HepG2 (cell line): ENCODE measurements around the gene KDM4B. TPM values are rescaled to one million over a fixed set of nuclear protein-coding genes. Genes with fewer than 3 reads are reported as not detected.

Experiments used
- ATAC-seq: fragments of 200-7000 bp; cut with Tn5 transposase; 3 replicates; pipeline ENCODE4 v1.9.1; 2020; ENCODE audit warnings: mild to moderate bottlenecking, moderate library complexity
- BruUV-seq: library from RNA; stranded (reverse); fragments of 400-500 nt; replicated peaks from 2 replicates; lab custom pipeline; 2021; lab: Mats Ljungman, UMichigan
- CTCF ChIA-PET: fragments of 300-600 bp; formaldehyde crosslinking; extraction: SDS; loops from one replicate; lab custom pipeline; 2021; ENCODE audit warnings: low total read pairs, inconsistent platforms, low intra/inter-chr PET ratio; lab: Yijun Ruan, JAX
- POLR2A ChIA-PET: fragments of 350-600 bp; sonication (Branson Sonifier 250); formaldehyde crosslinking; loops from one replicate; lab custom pipeline; 2020; ENCODE audit warnings: antibody characterized with exemption, inconsistent platforms; lab: Yijun Ruan, JAX
- DNase-seq: peaks from one replicate; pipeline ENCODE4 v3.0.0-alpha.2; 2015; ENCODE audit warnings: low spot score
- FAIRE-seq: peaks from 3 replicates; lab custom pipeline; 2011; peaks lifted over from hg19 to GRCh38; lab: Jason Lieb, UNC
- H2AFZ ChIP-seq: one replicate; pipeline ENCODE4 v1.6.1; 2011; ENCODE audit warnings: low read length, inconsistent platforms
- H3K27ac ChIP-seq: fragments of 300-600 bp; 3 replicates; pipeline ENCODE4 v1.8.0; 2011; ENCODE audit warnings: mixed run types, mild to moderate bottlenecking, mixed read lengths, low read length, inconsistent platforms; ENCODE audit not compliant: insufficient read depth; ENCODE audit errors: extremely low read length
- H3K27me3 ChIP-seq, 2 experiments: fragments of 200-600 bp in 1 of 2; 2 replicates in 1 of 2; 3 replicates in 1 of 2; pipeline versions ENCODE4 v1.6.0 to v1.8.0; 2011; ENCODE audit warnings: low read length in 2 of 2, mild to moderate bottlenecking in 2 of 2, moderate library complexity in 2 of 2, inconsistent platforms in 1 of 2; ENCODE audit not compliant: insufficient read depth in 2 of 2, control insufficient read depth in 1 of 2
- H3K36me3 ChIP-seq, 2 experiments: fragments of 200-600 bp in 1 of 2; replicated peaks in 1 of 2; 2 replicates in 1 of 2; 3 replicates in 1 of 2; pipeline versions ENCODE4 v1.5.1 to v1.8.0; 2011; ENCODE audit warnings: low read length in 2 of 2, inconsistent platforms in 1 of 2; ENCODE audit not compliant: insufficient read depth in 2 of 2, control insufficient read depth in 1 of 2
- H3K4me1 ChIP-seq: 2 replicates; pipeline ENCODE4 v1.5.1; 2012; ENCODE audit warnings: low read length, inconsistent platforms; ENCODE audit not compliant: insufficient read depth
- H3K4me2 ChIP-seq: 2 replicates; pipeline ENCODE4 v1.6.0; 2011; ENCODE audit warnings: low read depth, low read length, inconsistent platforms
- H3K4me3 ChIP-seq, 3 experiments: fragments of 200-600 bp in 1 of 3; sonication (generic), shearing (Covaris generic) in 1 of 3; replicated peaks in 1 of 3; 2 replicates each; pipeline ENCODE4 v1.5.1; 2011 to 2016; ENCODE audit warnings: low read length in 3 of 3, inconsistent platforms in 2 of 3, low read depth in 2 of 3, mild to moderate bottlenecking in 2 of 3, control low read depth in 1 of 3, mixed read lengths in 1 of 3; ENCODE audit not compliant: insufficient read depth in 1 of 3
- H3K79me2 ChIP-seq: one replicate; pipeline ENCODE4 v1.6.1; 2011; ENCODE audit warnings: low read length, inconsistent platforms; ENCODE audit not compliant: insufficient read depth
- H3K9ac ChIP-seq: 2 replicates; pipeline ENCODE4 v1.6.0; 2011; ENCODE audit warnings: mild to moderate bottlenecking, low read depth, low read length, inconsistent platforms; ENCODE audit not compliant: insufficient read depth
- H3K9me3 ChIP-seq: 2 replicates; pipeline ENCODE4 v1.5.1; 2012; ENCODE audit warnings: mild to moderate bottlenecking, low read length
- H4K20me1 ChIP-seq: 2 replicates; pipeline ENCODE4 v1.6.0; 2011; ENCODE audit warnings: inconsistent platforms, mild to moderate bottlenecking, low read length, moderate library complexity; ENCODE audit not compliant: insufficient read depth
- PITX1 ChIP-seq: sonication (generic); formaldehyde crosslinking; IDR thresholded peaks from 2 replicates; pipeline ENCODE4 v1.5.1; 2020; ENCODE audit warnings: mild to moderate bottlenecking, missing genetic modification reagents
- ZBTB37 ChIP-seq: sonication (generic); formaldehyde crosslinking; IDR thresholded peaks from 2 replicates; pipeline ENCODE4 v1.4.0; 2020; ENCODE audit warnings: mild to moderate bottlenecking, missing genetic modification reagents
- ZNF225 ChIP-seq: sonication (generic); formaldehyde crosslinking; IDR thresholded peaks from 2 replicates; pipeline ENCODE4 v1.4.0; 2020; ENCODE audit warnings: mild to moderate bottlenecking, missing genetic modification reagents
- ZNF879 ChIP-seq: sonication (generic); formaldehyde crosslinking; IDR thresholded peaks from 2 replicates; pipeline ENCODE4 v1.8.1; 2023; ENCODE audit warnings: missing genetic modification reagents
- WGBS: methylation state at CpG from one replicate; pipeline ENCODE4 v1.1.6; 2017; ENCODE audit warnings: low lambda C conversion rate; 5-methylcytosine and 5-hydroxymethylcytosine counted together
- in situ Hi-C: cut with HindIII; loops from 2 replicates; pipeline ENCODE4 v1.10.0; 2017; ENCODE audit warnings: low pct_unique_long_range_greater_than_20kb; ENCODE audit not compliant: extremely low pct_ligation_motif_present
- intact Hi-C: fragments of 100-400 bp; cut with micrococcal nuclease; formaldehyde crosslinking; loops from one replicate; pipeline ENCODE4 v1.10.0; 2022; ENCODE audit not compliant: unreplicated experiment
- polyA plus RNA-seq, 8 experiments: library from polyadenylated mRNA; depleted of rRNA in 3 of 8; stranded (reverse) in 7 of 8; unstranded in 1 of 8; fragments of >200 nt; fragmentation: Illumina TruSeq in 4 of 8; extraction: Trizol in 4 of 8; gene quantifications; 2 replicates each; pipeline versions ENCODE4 v1.2.1 to v1.2.3, GENCODE V29; 2011 to 2016; ENCODE audit warnings: low read depth in 4 of 8, missing spikeins in 1 of 8, mixed read lengths in 1 of 8; ENCODE audit not compliant: insufficient read depth in 1 of 8
- total RNA-seq, 5 experiments: library from RNA; depleted of rRNA; stranded (reverse); fragments of >200 nt; fragmentation: Illumina TruSeq; extraction: Trizol; gene quantifications; 2 replicates each; pipeline ENCODE4 v1.2.3, GENCODE V29; 2016; ENCODE audit warnings: low read depth in 1 of 5

Gene KDM4B
- total and polyA plus RNA-seq, 2 of the 13 experiments (the other 11 are each of a cell fraction or from before 2014, with no cell fraction given): 4.9 to 14.6 TPM

- TF ChIP-seq ZNF225: no peak
Observed at GRCh38 chr19:5142725-5143097, 173.8 kb downstream of the KDM4B start (continued).

- no peak overlapping the region for H3K4me3 ChIP-seq
- no TSS peak for BruUV-seq
- in situ Hi-C loops: no loop called here
- no peak overlapping the region for H3K4me2 ChIP-seq
- FAIRE-seq (no peak), DNase-seq (no peak), ATAC-seq (no peak)
- 95% methylated on average over 39 of the region's 51 CpGs for WGBS
- no peaks in the 10 kb centered on the region for H3K9me3 ChIP-seq
- ChIA-PET POLR2A (no interaction called here), CTCF (no interaction called here)
- no peaks in the 10 kb centered on the region for H3K79me2 ChIP-seq
- H3K9ac ChIP-seq: no peak overlapping the region
- no peak overlapping the region for H2AFZ ChIP-seq
- H3K4me1 ChIP-seq: no peaks in the 10 kb centered on the region
- H4K20me1 ChIP-seq: no peaks in the 10 kb centered on the region
- H3K27me3 ChIP-seq: no peaks in the 10 kb centered on the region
- intact Hi-C loops: no loop called here
- H3K36me3 ChIP-seq: peaks cover 22 to 32% of the 10 kb centered on the region in 2 experiments; a peak in 4 of 5 replicates
- TF ChIP-seq PITX1 (CRISPR knock-in tag): no peak
- TF ChIP-seq ZBTB37 (CRISPR knock-in tag): no peak
- no peak for TF ChIP-seq ZNF879 (CRISPR knock-in tag)
- TF ChIP-seq, all 625 proteins: peak for 0
- no peak overlapping the region for H3K27ac ChIP-seq
Observed at GRCh38 chr19:5143471-5144411, 174.8 kb downstream of the KDM4B start.
